GM23338 (cell line): ENCODE data around the gene GON7. TPM values are rescaled to one million over a fixed set of nuclear protein-coding genes. Genes with fewer than 3 reads are reported as not detected.

Source experiments
- ATAC-seq: fragments of 200-7000 bp; cut with Tn5 transposase; 3 replicates; pipeline ENCODE4 v1.9.1; 2020
- DNase-seq: peaks from one replicate; pipeline ENCODE4 v3.0.0-alpha.2; 2015; ENCODE audit warnings: low spot score
- H2AFZ ChIP-seq: fragments of 200-600 bp; sonication (generic); 2 replicates; pipeline ENCODE4 v1.8.0; 2016; ENCODE audit warnings: antibody characterized with exemption, mild to moderate bottlenecking, moderate library complexity
- H3F3A ChIP-seq: fragments of 200-600 bp; sonication (generic); replicated peaks from 2 replicates; pipeline ENCODE4 v1.8.0; 2017; ENCODE audit warnings: antibody characterized with exemption, mixed run types, low read depth
- H3K27ac ChIP-seq: fragments of 200-600 bp; sonication (generic); 2 replicates; pipeline ENCODE4 v1.6.1; 2016; ENCODE audit warnings: low read depth
- H3K27me3 ChIP-seq: fragments of 200-600 bp; sonication (generic); 2 replicates; pipeline ENCODE4 v1.8.0; 2016; ENCODE audit warnings: mild to moderate bottlenecking, mixed run types, moderate library complexity; ENCODE audit not compliant: insufficient read depth
- H3K36me3 ChIP-seq: fragments of 200-600 bp; sonication (generic); 2 replicates; pipeline ENCODE4 v1.8.0; 2016; ENCODE audit warnings: mild to moderate bottlenecking; ENCODE audit not compliant: insufficient read depth
- H3K4me1 ChIP-seq: fragments of 200-600 bp; sonication (generic); 2 replicates; pipeline ENCODE4 v1.8.0; 2016; ENCODE audit warnings: mild to moderate bottlenecking, moderate library complexity; ENCODE audit not compliant: insufficient read depth
- H3K4me2 ChIP-seq: fragments of 200-600 bp; sonication (generic); 2 replicates; pipeline ENCODE4 v1.7.1; 2017; ENCODE audit warnings: mixed run types
- H3K4me3 ChIP-seq: fragments of 200-600 bp; sonication (generic); 2 replicates; pipeline ENCODE4 v1.6.1; 2016; ENCODE audit warnings: mixed run types
- H3K79me2 ChIP-seq: fragments of 200-600 bp; sonication (generic); replicated peaks from 2 replicates; pipeline ENCODE4 v1.8.0; 2017; ENCODE audit warnings: mild to moderate bottlenecking; ENCODE audit not compliant: insufficient read depth
- H3K9me2 ChIP-seq: fragments of 200-600 bp; sonication (generic); 2 replicates; pipeline ENCODE4 v1.8.0; 2017; ENCODE audit not compliant: insufficient read depth
- H4K20me1 ChIP-seq: fragments of 200-600 bp; sonication (generic); replicated peaks from 2 replicates; pipeline ENCODE4 v1.8.0; 2017; ENCODE audit warnings: mild to moderate bottlenecking; ENCODE audit not compliant: insufficient read depth
- H3K27ac Mint-ChIP-seq: 2 replicates; pipeline ENCODE4 v1.8.0; 2020; ENCODE audit warnings: inconsistent platforms, mild to moderate bottlenecking, moderate library complexity, mixed read lengths
- H3K27me3 Mint-ChIP-seq: 3 replicates; pipeline ENCODE4 v1.8.0; 2022; ENCODE audit warnings: low read depth, mild to moderate bottlenecking, moderate library complexity, mixed read lengths, inconsistent platforms; ENCODE audit not compliant: insufficient read depth, poor library complexity
- H3K36me3 Mint-ChIP-seq: 3 replicates; pipeline ENCODE4 v1.8.0; 2021; ENCODE audit warnings: low read depth, mild to moderate bottlenecking, inconsistent platforms, moderate library complexity, mixed read lengths
- H3K4me1 Mint-ChIP-seq: 3 replicates; pipeline ENCODE4 v1.8.0; 2020; ENCODE audit warnings: mild to moderate bottlenecking, inconsistent platforms, mixed read lengths
- H3K4me3 Mint-ChIP-seq: 3 replicates; pipeline ENCODE4 v1.8.0; 2021; ENCODE audit warnings: moderate library complexity, mild to moderate bottlenecking, inconsistent platforms, mixed read lengths
- H3K9me3 Mint-ChIP-seq: 3 replicates; pipeline ENCODE4 v1.8.0; 2020; ENCODE audit warnings: moderate library complexity, mild to moderate bottlenecking, inconsistent platforms, mixed read lengths
- NANOG ChIP-seq: IDR thresholded peaks from 2 replicates; pipeline ENCODE4 v1.6.1; 2016; ENCODE audit warnings: antibody characterized with exemption, borderline replicate concordance
- STAT1 ChIP-seq: IDR thresholded peaks from one replicate; pipeline ENCODE4 v1.6.1; 2016; ENCODE audit warnings: antibody characterized with exemption; ENCODE audit not compliant: unreplicated experiment
- ZNF331 ChIP-seq: fragments of 250-450 bp; sonication (Bioruptor Pico); IDR thresholded peaks from 2 replicates; pipeline ENCODE4 v1.5.0; 2020; ENCODE audit warnings: low read depth, mild to moderate bottlenecking, moderate library complexity
- polyA plus RNA-seq: library from polyadenylated mRNA; unstranded; fragments of >200 nt; fragmentation: Nextera tagmentation; extraction: Ambion mirVana; gene quantifications from 2 replicates; pipeline ENCODE4 v1.2.1, GENCODE V29; 2016
- total RNA-seq: library from RNA; depleted of rRNA; stranded (reverse); fragments of >200 nt; shearing (Covaris generic); gene quantifications from 2 replicates; pipeline ENCODE4 v1.2.3, GENCODE V29; 2014
- TF ChIP-seq, protein P1 (sequence below): IDR thresholded peaks from one replicate; pipeline ENCODE4 v1.6.1; 2018; ENCODE audit warnings: antibody characterized with exemption; ENCODE audit not compliant: unreplicated experiment
- TF ChIP-seq, protein P2 (sequence below): fragments of 250-450 bp; sonication (Bioruptor Pico); IDR thresholded peaks from 2 replicates; pipeline ENCODE4 v1.5.0; 2020; ENCODE audit warnings: mild to moderate bottlenecking, moderate library complexity

Gene GON7
- total and polyA plus RNA-seq, 2 experiments from 2014 or later = 12.8 to 16.6 TPM

DNA sequence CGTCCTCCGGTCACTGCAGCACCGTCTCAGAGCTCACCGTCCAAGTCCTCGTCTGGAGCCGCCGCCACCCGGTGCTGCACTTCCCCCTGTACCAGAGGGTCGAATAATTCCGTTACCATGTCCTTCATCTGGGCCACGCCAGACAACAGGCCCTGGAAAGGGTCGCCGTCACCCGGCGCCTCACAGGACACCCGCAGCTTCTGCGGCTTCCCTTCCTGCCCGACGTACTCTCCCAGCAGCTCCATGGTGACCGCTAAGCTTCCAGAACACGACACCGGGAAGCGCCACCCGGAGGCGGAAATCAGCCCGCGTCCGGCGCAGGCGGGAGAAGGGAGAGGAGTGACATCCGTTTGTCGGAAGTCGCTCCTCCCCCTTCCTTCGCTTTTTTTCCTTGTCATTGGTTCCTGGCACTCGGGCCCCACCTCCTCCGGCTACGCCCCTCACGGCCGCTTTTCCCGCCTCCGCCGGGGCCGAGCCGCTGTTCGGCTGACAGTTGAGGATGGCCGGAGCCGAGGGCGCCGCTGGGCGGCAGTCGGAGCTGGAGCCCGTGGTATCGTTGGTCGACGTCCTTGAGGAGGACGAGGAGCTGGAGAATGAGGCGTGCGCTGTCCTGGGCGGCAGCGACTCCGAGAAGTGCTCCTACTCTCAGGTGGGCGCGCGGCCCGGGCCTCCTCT is at the start of gene GON7, which contains the start of gene UBR7 (continued):
- no peak for TF ChIP-seq STAT1

DNA sequence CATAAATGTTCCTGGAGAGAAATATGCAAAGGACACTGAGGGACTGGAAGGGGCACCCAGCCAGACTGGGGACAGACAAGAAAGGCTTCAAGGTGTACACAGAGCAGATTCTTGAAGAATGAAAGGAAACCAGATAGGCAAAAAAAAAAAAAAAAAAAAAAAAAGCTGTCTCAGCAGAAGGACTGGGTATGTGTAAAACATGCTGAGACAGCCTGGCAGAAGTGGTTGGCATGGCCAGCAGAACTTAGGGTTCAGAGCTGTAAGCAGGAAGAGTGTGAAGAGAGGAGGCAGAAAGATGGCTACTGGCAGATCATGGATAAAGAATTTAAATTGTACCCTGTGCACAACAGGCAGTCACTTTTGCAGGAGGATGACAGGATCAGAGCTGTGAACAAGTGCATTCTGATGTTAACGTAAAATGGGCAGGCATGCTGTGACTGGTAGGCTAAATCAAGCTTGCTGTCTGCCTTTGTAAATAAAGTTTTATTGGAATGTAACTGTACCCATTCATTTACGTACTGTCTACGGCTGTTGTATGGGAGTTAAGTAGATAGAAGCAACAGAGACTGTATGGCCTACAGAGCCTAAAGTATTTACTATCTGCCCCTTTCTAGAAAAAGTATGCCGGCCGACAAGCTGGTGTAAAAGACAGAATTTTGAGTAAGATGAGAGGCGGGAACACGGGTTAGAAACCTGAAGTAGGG is 42.4 kb upstream of the GON7 start:
- no peaks in the 10 kb centered on the region for H3K9me2 ChIP-seq
- H3K27me3 Mint-ChIP-seq = peaks cover 2% of the 10 kb centered on the region
- H3K4me2 ChIP-seq = no peak overlapping the region
- TF ChIP-seq NANOG (no peak), ZNF331 (CRISPR knock-in tag) (no peak), STAT1 (no peak)
- TF ChIP-seq, protein P1, sequence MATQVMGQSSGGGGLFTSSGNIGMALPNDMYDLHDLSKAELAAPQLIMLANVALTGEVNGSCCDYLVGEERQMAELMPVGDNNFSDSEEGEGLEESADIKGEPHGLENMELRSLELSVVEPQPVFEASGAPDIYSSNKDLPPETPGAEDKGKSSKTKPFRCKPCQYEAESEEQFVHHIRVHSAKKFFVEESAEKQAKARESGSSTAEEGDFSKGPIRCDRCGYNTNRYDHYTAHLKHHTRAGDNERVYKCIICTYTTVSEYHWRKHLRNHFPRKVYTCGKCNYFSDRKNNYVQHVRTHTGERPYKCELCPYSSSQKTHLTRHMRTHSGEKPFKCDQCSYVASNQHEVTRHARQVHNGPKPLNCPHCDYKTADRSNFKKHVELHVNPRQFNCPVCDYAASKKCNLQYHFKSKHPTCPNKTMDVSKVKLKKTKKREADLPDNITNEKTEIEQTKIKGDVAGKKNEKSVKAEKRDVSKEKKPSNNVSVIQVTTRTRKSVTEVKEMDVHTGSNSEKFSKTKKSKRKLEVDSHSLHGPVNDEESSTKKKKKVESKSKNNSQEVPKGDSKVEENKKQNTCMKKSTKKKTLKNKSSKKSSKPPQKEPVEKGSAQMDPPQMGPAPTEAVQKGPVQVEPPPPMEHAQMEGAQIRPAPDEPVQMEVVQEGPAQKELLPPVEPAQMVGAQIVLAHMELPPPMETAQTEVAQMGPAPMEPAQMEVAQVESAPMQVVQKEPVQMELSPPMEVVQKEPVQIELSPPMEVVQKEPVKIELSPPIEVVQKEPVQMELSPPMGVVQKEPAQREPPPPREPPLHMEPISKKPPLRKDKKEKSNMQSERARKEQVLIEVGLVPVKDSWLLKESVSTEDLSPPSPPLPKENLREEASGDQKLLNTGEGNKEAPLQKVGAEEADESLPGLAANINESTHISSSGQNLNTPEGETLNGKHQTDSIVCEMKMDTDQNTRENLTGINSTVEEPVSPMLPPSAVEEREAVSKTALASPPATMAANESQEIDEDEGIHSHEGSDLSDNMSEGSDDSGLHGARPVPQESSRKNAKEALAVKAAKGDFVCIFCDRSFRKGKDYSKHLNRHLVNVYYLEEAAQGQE = no peak
- TF ChIP-seq, protein P2, sequence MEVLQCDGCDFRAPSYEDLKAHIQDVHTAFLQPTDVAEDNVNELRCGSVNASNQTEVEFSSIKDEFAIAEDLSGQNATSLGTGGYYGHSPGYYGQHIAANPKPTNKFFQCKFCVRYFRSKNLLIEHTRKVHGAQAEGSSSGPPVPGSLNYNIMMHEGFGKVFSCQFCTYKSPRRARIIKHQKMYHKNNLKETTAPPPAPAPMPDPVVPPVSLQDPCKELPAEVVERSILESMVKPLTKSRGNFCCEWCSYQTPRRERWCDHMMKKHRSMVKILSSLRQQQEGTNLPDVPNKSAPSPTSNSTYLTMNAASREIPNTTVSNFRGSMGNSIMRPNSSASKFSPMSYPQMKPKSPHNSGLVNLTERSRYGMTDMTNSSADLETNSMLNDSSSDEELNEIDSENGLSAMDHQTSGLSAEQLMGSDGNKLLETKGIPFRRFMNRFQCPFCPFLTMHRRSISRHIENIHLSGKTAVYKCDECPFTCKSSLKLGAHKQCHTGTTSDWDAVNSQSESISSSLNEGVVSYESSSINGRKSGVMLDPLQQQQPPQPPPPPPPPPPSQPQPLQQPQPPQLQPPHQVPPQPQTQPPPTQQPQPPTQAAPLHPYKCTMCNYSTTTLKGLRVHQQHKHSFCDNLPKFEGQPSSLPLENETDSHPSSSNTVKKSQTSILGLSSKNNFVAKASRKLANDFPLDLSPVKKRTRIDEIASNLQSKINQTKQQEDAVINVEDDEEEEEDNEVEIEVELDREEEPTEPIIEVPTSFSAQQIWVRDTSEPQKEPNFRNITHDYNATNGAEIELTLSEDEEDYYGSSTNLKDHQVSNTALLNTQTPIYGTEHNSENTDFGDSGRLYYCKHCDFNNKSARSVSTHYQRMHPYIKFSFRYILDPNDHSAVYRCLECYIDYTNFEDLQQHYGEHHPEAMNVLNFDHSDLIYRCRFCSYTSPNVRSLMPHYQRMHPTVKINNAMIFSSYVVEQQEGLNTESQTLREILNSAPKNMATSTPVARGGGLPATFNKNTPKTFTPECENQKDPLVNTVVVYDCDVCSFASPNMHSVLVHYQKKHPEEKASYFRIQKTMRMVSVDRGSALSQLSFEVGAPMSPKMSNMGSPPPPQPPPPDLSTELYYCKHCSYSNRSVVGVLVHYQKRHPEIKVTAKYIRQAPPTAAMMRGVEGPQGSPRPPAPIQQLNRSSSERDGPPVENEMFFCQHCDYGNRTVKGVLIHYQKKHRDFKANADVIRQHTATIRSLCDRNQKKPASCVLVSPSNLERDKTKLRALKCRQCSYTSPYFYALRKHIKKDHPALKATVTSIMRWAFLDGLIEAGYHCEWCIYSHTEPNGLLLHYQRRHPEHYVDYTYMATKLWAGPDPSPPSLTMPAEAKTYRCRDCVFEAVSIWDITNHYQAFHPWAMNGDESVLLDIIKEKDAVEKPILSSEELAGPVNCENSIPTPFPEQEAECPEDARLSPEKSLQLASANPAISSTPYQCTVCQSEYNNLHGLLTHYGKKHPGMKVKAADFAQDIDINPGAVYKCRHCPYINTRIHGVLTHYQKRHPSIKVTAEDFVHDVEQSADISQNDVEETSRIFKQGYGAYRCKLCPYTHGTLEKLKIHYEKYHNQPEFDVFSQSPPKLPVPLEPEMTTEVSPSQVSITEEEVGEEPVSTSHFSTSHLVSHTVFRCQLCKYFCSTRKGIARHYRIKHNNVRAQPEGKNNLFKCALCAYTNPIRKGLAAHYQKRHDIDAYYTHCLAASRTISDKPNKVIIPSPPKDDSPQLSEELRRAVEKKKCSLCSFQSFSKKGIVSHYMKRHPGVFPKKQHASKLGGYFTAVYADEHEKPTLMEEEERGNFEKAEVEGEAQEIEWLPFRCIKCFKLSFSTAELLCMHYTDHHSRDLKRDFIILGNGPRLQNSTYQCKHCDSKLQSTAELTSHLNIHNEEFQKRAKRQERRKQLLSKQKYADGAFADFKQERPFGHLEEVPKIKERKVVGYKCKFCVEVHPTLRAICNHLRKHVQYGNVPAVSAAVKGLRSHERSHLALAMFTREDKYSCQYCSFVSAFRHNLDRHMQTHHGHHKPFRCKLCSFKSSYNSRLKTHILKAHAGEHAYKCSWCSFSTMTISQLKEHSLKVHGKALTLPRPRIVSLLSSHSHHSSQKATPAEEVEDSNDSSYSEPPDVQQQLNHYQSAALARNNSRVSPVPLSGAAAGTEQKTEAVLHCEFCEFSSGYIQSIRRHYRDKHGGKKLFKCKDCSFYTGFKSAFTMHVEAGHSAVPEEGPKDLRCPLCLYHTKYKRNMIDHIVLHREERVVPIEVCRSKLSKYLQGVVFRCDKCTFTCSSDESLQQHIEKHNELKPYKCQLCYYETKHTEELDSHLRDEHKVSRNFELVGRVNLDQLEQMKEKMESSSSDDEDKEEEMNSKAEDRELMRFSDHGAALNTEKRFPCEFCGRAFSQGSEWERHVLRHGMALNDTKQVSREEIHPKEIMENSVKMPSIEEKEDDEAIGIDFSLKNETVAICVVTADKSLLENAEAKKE = no peak
- ATAC-seq = no peak
- H3K9me3 Mint-ChIP-seq = no peaks in the 10 kb centered on the region
- H3K27me3 ChIP-seq = no peaks in the 10 kb centered on the region
- H3K36me3 ChIP-seq = peaks cover 20% of the 10 kb centered on the region
- H3K36me3 Mint-ChIP-seq = peaks cover 15% of the 10 kb centered on the region
- H3K4me3 ChIP-seq = no peak overlapping the region
- H3K4me3 Mint-ChIP-seq = no peak overlapping the region
- H3K79me2 ChIP-seq = no peaks in the 10 kb centered on the region
- no peak overlapping the region for H3K27ac Mint-ChIP-seq
- H3K4me1 ChIP-seq = no peaks in the 10 kb centered on the region
- H3K27ac ChIP-seq = no peak overlapping the region
- H2AFZ ChIP-seq = no peak overlapping the region
- H4K20me1 ChIP-seq = no peaks in the 10 kb centered on the region
- no peaks in the 10 kb centered on the region for H3F3A ChIP-seq
- peaks cover 9% of the 10 kb centered on the region; the same call in 2 of the 3 replicates for H3K4me1 Mint-ChIP-seq
- no peak for DNase-seq
